HG03442 (cell line): ENCODE measurements around the gene ATXN10.
A peak's percentile ranks its signal among the peaks of the same experiment; 100 is the strongest.
"Not testable (repeated sequence)": the region's sequence is repeated elsewhere in the genome, so short reads cannot be mapped to it uniquely, and the experiment has no call there.

Source experiments
- ATAC-seq: cut with Tn5 transposase; IDR thresholded peaks from one replicate; pipeline ENCODE4 v1.9.1; 2021; ENCODE audit warnings: mild to moderate bottlenecking, moderate library complexity; ENCODE audit not compliant: unreplicated experiment

Gene ATXN10

GRCh38 chr22:45671783-45672563 lies at the start of gene ATXN10:
Gene ATXN10 (plus strand): TSS chr22:45671834. CDS start chr22:45672064, 230 bp downstream.
- ATAC-seq: peak; percentile 52

GRCh38 chr22:45621836-45622600 lies 49.6 kb upstream of the ATXN10 start:
- ATAC-seq: no peak

GRCh38 chr22:45623464-45624145 lies 48.0 kb upstream of the ATXN10 start:
- not testable (repeated sequence) for ATAC-seq

- ATAC-seq: no peak
Observed at GRCh38 chr22:45626198-45626651, 45.4 kb upstream of the ATXN10 start.

- ATAC-seq: no peak
Observed at GRCh38 chr22:45627489-45628233, 44.0 kb upstream of the ATXN10 start.

GRCh38 chr22:45628515-45628914 lies 43.1 kb upstream of the ATXN10 start:
- ATAC-seq: no peak

GRCh38 chr22:45629469-45630089 lies 42.1 kb upstream of the ATXN10 start:
- no peak for ATAC-seq

GRCh38 chr22:45630436-45630835 lies 41.2 kb upstream of the ATXN10 start:
- no peak for ATAC-seq

- no peak for ATAC-seq
Observed at GRCh38 chr22:45631140-45631840, 40.3 kb upstream of the ATXN10 start.

GRCh38 chr22:45631841-45632238 lies 39.8 kb upstream of the ATXN10 start:
- ATAC-seq: no peak

- no peak for ATAC-seq
Observed at GRCh38 chr22:45632791-45633515, 38.7 kb upstream of the ATXN10 start.

- no peak for ATAC-seq
Observed at GRCh38 chr22:45636683-45637082, 35.0 kb upstream of the ATXN10 start.

GRCh38 chr22:45638197-45638596 lies 33.4 kb upstream of the ATXN10 start:
- ATAC-seq: no peak

- no peak for ATAC-seq
Observed at GRCh38 chr22:45638834-45639746, 32.5 kb upstream of the ATXN10 start.

GRCh38 chr22:45639747-45640102 lies 31.9 kb upstream of the ATXN10 start:
- ATAC-seq: no peak

- ATAC-seq: no peak
Observed at GRCh38 chr22:45640291-45640940, 31.2 kb upstream of the ATXN10 start.

- ATAC-seq: no peak
Observed at GRCh38 chr22:45640941-45641621, 30.6 kb upstream of the ATXN10 start.
